ENCODE data around the gene ZSWIM3. TPM values are rescaled to one million over a fixed set of nuclear protein-coding genes. Genes with fewer than 3 reads are reported as not detected.

The ZSWIM3 gene
- total and polyA plus RNA-seq, 2 of the 13 experiments (the other 11 are each of a cell fraction or from before 2014, with no cell fraction given), result 5.2 to 5.8 TPM

DNA sequence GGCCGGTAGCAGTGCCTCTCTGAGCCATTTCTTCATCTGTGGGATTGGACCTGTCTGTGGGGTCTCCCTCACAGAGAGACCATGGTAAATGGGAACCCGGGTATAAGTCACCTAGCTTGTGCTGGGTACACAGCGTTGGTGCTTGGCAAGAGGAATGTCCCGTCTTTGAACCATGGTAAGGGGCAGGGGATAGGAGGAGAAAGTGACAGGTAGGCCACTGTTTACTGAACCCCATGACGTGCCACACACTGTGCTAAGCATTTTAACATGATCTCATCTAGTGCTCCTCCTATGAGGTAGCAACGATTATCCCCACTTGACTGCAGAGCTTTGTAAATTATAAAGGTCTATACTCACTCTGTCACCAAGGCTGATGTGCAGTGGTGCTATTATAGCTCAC is 29.7 kb upstream of the ZSWIM3 start (continued):
- no peak for TF ChIP-seq ISX (CRISPR knock-in tag; conservative IDR thresholded peaks at IDR 0.05)
- TF ChIP-seq, protein P1, sequence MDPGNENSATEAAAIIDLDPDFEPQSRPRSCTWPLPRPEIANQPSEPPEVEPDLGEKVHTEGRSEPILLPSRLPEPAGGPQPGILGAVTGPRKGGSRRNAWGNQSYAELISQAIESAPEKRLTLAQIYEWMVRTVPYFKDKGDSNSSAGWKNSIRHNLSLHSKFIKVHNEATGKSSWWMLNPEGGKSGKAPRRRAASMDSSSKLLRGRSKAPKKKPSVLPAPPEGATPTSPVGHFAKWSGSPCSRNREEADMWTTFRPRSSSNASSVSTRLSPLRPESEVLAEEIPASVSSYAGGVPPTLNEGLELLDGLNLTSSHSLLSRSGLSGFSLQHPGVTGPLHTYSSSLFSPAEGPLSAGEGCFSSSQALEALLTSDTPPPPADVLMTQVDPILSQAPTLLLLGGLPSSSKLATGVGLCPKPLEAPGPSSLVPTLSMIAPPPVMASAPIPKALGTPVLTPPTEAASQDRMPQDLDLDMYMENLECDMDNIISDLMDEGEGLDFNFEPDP (CRISPR knock-in tag; conservative IDR thresholded peaks at IDR 0.05), result 0 out of 2 replicates have a peak, but pooled peaks have one; percentile 58
- no peak for TF ChIP-seq MZF1 (CRISPR knock-in tag; IDR thresholded peaks at IDR 0.05; ENCODE audit: borderline replicate concordance)
- no peak for TF ChIP-seq ZNF547 (CRISPR knock-in tag; IDR thresholded peaks at IDR 0.05)

DNA sequence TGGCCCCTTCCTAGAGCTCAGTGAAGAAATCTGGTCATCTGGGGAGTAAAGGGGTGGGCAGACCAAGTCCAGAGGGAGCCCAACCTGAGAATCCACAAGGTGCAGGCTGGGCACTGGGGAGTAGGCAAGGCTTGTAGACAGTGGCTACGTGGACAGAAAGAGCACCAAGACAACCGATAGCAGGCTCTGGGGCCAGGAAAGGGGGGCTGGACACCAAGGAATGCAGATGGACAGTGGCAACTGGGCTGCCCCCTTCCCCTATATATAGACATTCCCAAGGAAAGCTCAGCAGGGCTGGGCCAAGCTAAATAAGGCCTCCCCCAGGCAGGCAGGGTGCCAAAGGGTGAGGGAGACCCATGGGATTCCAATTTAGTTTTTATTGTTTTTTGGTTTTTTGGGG is 28.8 kb upstream of the ZSWIM3 start:
- H4K20me1 ChIP-seq (ENCODE audit: insufficient read depth, low read length), result no peaks in the 10 kb centered on the region
- intact Hi-C loops (cut with micrococcal nuclease; ENCODE audit: unreplicated experiment) (no loop called here), in situ Hi-C loops (cut with HindIII; ENCODE audit: extremely low pct_ligation_motif_present, low pct_unique_long_range_greater_than_20kb) (loop anchor here (5.0 kb wide), 1 partner anchor 119 kb away; no protein-coding TSS in a partner anchor)
- ChIA-PET CTCF (ENCODE audit: low intra/inter-chr PET ratio, low total read pairs) (no interaction called here), POLR2A (interaction anchor here (0.8 to 1.5 kb wide), 7 partner anchors 13 to 141 kb away, joined by 3 to 9 read pairs (median 3); partner anchors contain the start of genes CTSA, DNTTIP1, NEURL2 and WFDC3)
- no peaks in the 10 kb centered on the region for H3K36me3 ChIP-seq (replicated peaks in 1 of 2; ENCODE audit: control insufficient read depth in 1 of 2, insufficient read depth in 2 of 2, low read length in 2 of 2)
- H3K27me3 ChIP-seq (ENCODE audit: control insufficient read depth in 1 of 2, insufficient read depth in 2 of 2, low read length in 2 of 2), result no peaks in the 10 kb centered on the region
- no TSS peak for BruUV-seq (replicated peaks)
- H2AFZ ChIP-seq (ENCODE audit: low read length), result no peak overlapping the region
- no peak overlapping the region for H3K27ac ChIP-seq (ENCODE audit: extremely low read length, insufficient read depth, low read length)
- no peaks in the 10 kb centered on the region for H3K9me3 ChIP-seq (ENCODE audit: low read length)
- H3K79me2 ChIP-seq (ENCODE audit: insufficient read depth, low read length), result no peaks in the 10 kb centered on the region
- DNase-seq (ENCODE audit: low spot score) (no peak), FAIRE-seq (no peak), ATAC-seq (no peak)
- H3K9ac ChIP-seq (ENCODE audit: insufficient read depth, low read depth, low read length), result no peak overlapping the region
- 5% methylated on average over 2 of the region's 2 CpGs for WGBS (ENCODE audit: low lambda C conversion rate)
- no peak overlapping the region for H3K4me2 ChIP-seq (ENCODE audit: low read depth, low read length)
- no peak overlapping the region for H3K4me3 ChIP-seq (replicated peaks in 1 of 3; ENCODE audit: insufficient read depth in 1 of 3, low read depth in 2 of 3, low read length in 3 of 3)
- H3K4me1 ChIP-seq (ENCODE audit: insufficient read depth, low read length), result peaks cover 86% of the 10 kb centered on the region
- TF ChIP-seq ZNF678 (CRISPR knock-in tag; IDR thresholded peaks at IDR 0.05), result no peak
- no peak for TF ChIP-seq NR2F1 (CRISPR knock-in tag; IDR thresholded peaks at IDR 0.05)
- no peak for TF ChIP-seq SMAD9 (CRISPR knock-in tag; IDR thresholded peaks at IDR 0.05)
- no peak for TF ChIP-seq IRF2 (CRISPR knock-in tag; IDR thresholded peaks at IDR 0.05)
- TF ChIP-seq, protein P2, sequence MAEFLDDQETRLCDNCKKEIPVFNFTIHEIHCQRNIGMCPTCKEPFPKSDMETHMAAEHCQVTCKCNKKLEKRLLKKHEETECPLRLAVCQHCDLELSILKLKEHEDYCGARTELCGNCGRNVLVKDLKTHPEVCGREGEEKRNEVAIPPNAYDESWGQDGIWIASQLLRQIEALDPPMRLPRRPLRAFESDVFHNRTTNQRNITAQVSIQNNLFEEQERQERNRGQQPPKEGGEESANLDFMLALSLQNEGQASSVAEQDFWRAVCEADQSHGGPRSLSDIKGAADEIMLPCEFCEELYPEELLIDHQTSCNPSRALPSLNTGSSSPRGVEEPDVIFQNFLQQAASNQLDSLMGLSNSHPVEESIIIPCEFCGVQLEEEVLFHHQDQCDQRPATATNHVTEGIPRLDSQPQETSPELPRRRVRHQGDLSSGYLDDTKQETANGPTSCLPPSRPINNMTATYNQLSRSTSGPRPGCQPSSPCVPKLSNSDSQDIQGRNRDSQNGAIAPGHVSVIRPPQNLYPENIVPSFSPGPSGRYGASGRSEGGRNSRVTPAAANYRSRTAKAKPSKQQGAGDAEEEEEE (CRISPR knock-in tag; IDR thresholded peaks at IDR 0.05; ENCODE audit: borderline replicate concordance), result no peak
- no peak for TF ChIP-seq ZNF230 (CRISPR knock-in tag; IDR thresholded peaks at IDR 0.05)
- no peak for TF ChIP-seq ZBTB42 (CRISPR knock-in tag; IDR thresholded peaks at IDR 0.05)
- TF ChIP-seq ZNF891 (CRISPR knock-in tag; IDR thresholded peaks at IDR 0.05), result no peak
- TF ChIP-seq, protein P3, sequence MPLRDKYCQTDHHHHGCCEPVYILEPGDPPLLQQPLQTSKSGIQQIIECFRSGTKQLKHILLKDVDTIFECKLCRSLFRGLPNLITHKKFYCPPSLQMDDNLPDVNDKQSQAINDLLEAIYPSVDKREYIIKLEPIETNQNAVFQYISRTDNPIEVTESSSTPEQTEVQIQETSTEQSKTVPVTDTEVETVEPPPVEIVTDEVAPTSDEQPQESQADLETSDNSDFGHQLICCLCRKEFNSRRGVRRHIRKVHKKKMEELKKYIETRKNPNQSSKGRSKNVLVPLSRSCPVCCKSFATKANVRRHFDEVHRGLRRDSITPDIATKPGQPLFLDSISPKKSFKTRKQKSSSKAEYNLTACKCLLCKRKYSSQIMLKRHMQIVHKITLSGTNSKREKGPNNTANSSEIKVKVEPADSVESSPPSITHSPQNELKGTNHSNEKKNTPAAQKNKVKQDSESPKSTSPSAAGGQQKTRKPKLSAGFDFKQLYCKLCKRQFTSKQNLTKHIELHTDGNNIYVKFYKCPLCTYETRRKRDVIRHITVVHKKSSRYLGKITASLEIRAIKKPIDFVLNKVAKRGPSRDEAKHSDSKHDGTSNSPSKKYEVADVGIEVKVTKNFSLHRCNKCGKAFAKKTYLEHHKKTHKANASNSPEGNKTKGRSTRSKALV (CRISPR knock-in tag; IDR thresholded peaks at IDR 0.05), result no peak
- TF ChIP-seq, protein P4, sequence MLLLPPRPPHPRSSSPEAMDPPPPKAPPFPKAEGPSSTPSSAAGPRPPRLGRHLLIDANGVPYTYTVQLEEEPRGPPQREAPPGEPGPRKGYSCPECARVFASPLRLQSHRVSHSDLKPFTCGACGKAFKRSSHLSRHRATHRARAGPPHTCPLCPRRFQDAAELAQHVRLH (CRISPR knock-in tag; IDR thresholded peaks at IDR 0.05; ENCODE audit: borderline replicate concordance, low read depth), result 0 out of 2 replicates have a peak, but pooled peaks have one; percentile 1
- TF ChIP-seq ZNF556 (CRISPR knock-in tag; IDR thresholded peaks at IDR 0.05; ENCODE audit: borderline replicate concordance), result no peak
- no peak for TF ChIP-seq CHD2 (IDR thresholded peaks at IDR 0.05; ENCODE audit: low read depth, low read length)
- no peak for TF ChIP-seq HNRNPL (IDR thresholded peaks at IDR 0.05; ENCODE audit: low read depth, low read length)
- no peak for TF ChIP-seq ZNF790 (CRISPR knock-in tag; IDR thresholded peaks at IDR 0.05; ENCODE audit: borderline replicate concordance)

Data from HepG2 (cell line).